Suprapubic skin (tissue), 4 donors: ENCODE measurements around the gene TPM4. TPM values are rescaled to one million over a fixed set of nuclear protein-coding genes. Genes with fewer than 3 reads are reported as not detected.

Experiments used
- DNase-seq, 2 donors: peaks; one replicate each; pipeline ENCODE4 v3.0.0-alpha.2; 2019; ENCODE audit warnings: low spot score in 2 of 2
- H3K27ac ChIP-seq: fragments of 200-600 bp; sonication (generic); one replicate; pipeline ENCODE4 v1.5.1; 2019
- H3K27me3 ChIP-seq: fragments of 200-600 bp; sonication (generic); one replicate; pipeline ENCODE4 v1.5.1; 2019
- H3K36me3 ChIP-seq: fragments of 200-600 bp; sonication (generic); one replicate; pipeline ENCODE4 v1.5.1; 2019
- H3K4me1 ChIP-seq: fragments of 200-600 bp; sonication (generic); one replicate; pipeline ENCODE4 v1.5.1; 2019
- H3K4me3 ChIP-seq: fragments of 200-600 bp; sonication (generic); one replicate; pipeline ENCODE4 v1.5.1; 2019; ENCODE audit warnings: mild to moderate bottlenecking
- H3K9me3 ChIP-seq: fragments of 200-600 bp; sonication (generic); one replicate; pipeline ENCODE4 v1.5.1; 2019
- CTCF ChIP-seq, 2 donors: fragments of 200-600 bp in 1 of 2; fragments of 450-650 bp in 1 of 2; sonication (generic) in 1 of 2; IDR thresholded peaks; one replicate each; pipeline ENCODE4 v1.5.1; 2016 to 2019; ENCODE audit warnings: antibody characterized with exemption in 2 of 2, mild to moderate bottlenecking in 1 of 2, moderate library complexity in 1 of 2
- EP300 ChIP-seq: sonication (generic); formaldehyde crosslinking; IDR thresholded peaks from one replicate; pipeline ENCODE4 v1.6.1; 2017; ENCODE audit warnings: antibody characterized with exemption
- POLR2A ChIP-seq, 2 donors: fragments of 450-650 bp; IDR thresholded peaks; one replicate each; pipeline ENCODE4 v1.6.1; 2017; ENCODE audit warnings: antibody characterized with exemption in 2 of 2, mild to moderate bottlenecking in 2 of 2, moderate library complexity in 2 of 2
- POLR2AphosphoS5 ChIP-seq, 3 donors: sonication (generic); formaldehyde crosslinking; IDR thresholded peaks; one replicate each; pipeline ENCODE4 v1.6.1; 2017; ENCODE audit warnings: antibody characterized with exemption in 3 of 3
- WGBS: methylation state at CpG from one replicate; pipeline ENCODE4 v1.1.5; 2018; 5-methylcytosine and 5-hydroxymethylcytosine counted together
- total RNA-seq, 4 donors: library from RNA; depleted of rRNA; stranded (reverse); fragments of >200 nt; gene quantifications; one replicate each; pipeline ENCODE4 v1.1.0, GENCODE V29; 2016

The TPM4 gene
- total RNA-seq, 4 donors from 2014 or later: 195 to 224 (median 205) TPM

GRCh38 chr19:16061943-16062342 is 14.4 kb upstream of the TPM4 start:
- 79% methylated on average over 4 of the region's 4 CpGs for WGBS
- Histone ChIP-seq H3K27ac (no peak overlapping the region), H3K4me1 (peaks cover 20% of the 10 kb centered on the region), H3K27me3 (no peaks in the 10 kb centered on the region), H3K4me3 (no peak overlapping the region), H3K36me3 (no peaks in the 10 kb centered on the region), H3K9me3 (peaks cover 5% of the 10 kb centered on the region)
- DNase-seq: no peak
- TF ChIP-seq CTCF (IDR thresholded peaks at IDR 0.05) (no peak), POLR2A (IDR thresholded peaks at IDR 0.05) (no peak), POLR2AphosphoS5 (IDR thresholded peaks at IDR 0.05) (no peak), EP300 (no peak)

DNA sequence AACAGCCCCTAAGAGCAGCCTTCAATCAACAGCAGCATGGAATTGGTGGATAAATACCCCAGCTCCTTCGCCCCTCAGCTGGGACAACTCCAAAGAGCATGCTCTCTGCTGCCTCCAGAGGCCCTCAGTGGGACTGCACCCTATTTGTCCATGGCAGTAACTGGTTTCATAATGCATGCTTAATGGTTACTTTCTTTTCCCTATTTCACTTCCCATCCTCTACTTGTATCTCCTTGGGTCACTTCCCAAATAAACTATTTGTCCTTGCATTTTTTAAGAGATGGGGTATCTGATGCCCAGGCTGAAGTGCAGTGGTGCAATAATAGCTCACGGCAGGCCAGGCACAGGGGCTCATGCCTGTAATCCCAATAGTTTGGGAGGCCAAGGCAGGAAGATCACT is 13.5 kb upstream of the TPM4 start:
- Histone ChIP-seq H3K4me1 (peaks cover 28% of the 10 kb centered on the region), H3K9me3 (no peaks in the 10 kb centered on the region), H3K4me3 (no peak overlapping the region), H3K27me3 (no peaks in the 10 kb centered on the region), H3K36me3 (no peaks in the 10 kb centered on the region), H3K27ac (no peak overlapping the region)
- peak in 1 of 2 donors; percentile 77 for DNase-seq
- 71% methylated on average over 2 of the region's 2 CpGs for WGBS
- TF ChIP-seq CTCF (IDR thresholded peaks at IDR 0.05) (peak; percentile 68 to 92), POLR2A (IDR thresholded peaks at IDR 0.05) (no peak), EP300 (no peak), POLR2AphosphoS5 (IDR thresholded peaks at IDR 0.05) (no peak)

DNA sequence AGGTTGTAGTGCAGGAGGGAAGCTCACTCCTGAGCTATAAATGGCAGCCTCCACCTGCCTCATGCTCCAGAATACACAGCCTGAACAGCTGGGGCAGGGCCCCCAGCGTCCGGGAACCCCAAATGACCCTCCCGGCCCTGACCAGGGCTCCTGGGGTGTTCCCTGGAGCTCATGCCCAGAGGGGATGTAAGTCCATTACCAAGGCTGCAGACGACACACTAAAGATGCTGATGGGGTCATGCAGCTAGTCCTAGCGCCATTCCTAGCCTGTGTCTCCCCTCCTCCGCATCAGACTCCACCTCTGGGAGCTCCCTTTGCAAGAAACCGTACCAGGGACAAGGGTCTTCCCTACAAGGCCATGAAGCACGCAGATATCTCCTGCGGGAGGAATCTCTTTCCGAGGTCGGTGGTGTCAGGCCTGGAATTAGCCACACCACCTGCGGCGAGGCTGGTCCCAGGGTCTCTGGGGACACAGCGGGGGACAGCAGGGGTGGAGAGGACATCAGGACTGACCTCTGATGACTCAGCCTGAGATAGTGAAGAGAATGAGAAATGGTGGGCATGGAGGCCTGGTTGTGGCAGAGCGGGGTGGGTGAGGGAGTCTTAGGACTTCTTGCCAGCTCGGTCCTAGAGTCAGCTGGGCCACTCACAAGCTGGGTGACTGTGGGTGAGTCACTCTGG is 11.9 kb upstream of the TPM4 start:
- DNase-seq: peak in 1 of 2 donors; percentile 63
- Histone ChIP-seq H3K4me3 (no peak overlapping the region), H3K36me3 (no peaks in the 10 kb centered on the region), H3K9me3 (no peaks in the 10 kb centered on the region), H3K27ac (peak overlapping the region; percentile 67), H3K4me1 (peaks cover 41% of the 10 kb centered on the region), H3K27me3 (no peaks in the 10 kb centered on the region)
- TF ChIP-seq CTCF (IDR thresholded peaks at IDR 0.05): no peak
- no peak for TF ChIP-seq POLR2AphosphoS5 (IDR thresholded peaks at IDR 0.05)
- no peak for TF ChIP-seq POLR2A (IDR thresholded peaks at IDR 0.05)
- no peak for TF ChIP-seq EP300
- WGBS: 86% methylated on average over 11 of the region's 16 CpGs

DNA sequence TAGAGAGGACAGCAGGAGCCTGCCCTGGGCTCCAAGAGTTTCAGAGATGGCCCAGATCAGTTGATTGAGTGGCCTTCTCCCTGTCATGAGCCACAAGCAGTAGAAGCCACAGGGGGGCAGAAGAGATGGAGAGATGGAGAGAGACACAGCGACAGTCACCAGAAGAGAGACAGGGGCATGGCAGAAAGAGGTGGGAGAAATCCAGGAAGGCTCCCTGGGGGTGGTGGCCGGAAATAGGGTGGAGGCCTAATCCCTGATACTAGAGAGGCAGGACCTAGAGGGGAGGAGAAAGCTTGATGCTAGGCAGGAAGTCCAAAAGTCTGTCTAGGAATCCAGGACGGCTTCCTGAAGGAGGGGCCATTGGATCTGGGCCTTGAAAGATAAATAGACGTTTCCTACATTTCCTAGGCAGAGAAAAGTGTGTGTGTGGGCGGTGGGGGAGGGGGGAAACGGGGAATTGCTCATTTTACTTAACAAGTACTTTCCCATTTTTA is 9.6 kb upstream of the TPM4 start:
- peak in 1 of 2 donors; percentile 66 for DNase-seq
- no peaks in the 10 kb centered on the region for H3K27me3 ChIP-seq
- TF ChIP-seq CTCF (IDR thresholded peaks at IDR 0.05): peak in 1 of 2 donors; percentile 6
- TF ChIP-seq POLR2A (IDR thresholded peaks at IDR 0.05): no peak
- peaks cover 63% of the 10 kb centered on the region for H3K4me1 ChIP-seq
- H3K9me3 ChIP-seq: no peaks in the 10 kb centered on the region
- WGBS: 44% methylated on average over 6 of the region's 6 CpGs
- H3K36me3 ChIP-seq: no peaks in the 10 kb centered on the region
- H3K4me3 ChIP-seq: peak overlapping the region; percentile 51
- peak overlapping the region; percentile 78 for H3K27ac ChIP-seq

DNA sequence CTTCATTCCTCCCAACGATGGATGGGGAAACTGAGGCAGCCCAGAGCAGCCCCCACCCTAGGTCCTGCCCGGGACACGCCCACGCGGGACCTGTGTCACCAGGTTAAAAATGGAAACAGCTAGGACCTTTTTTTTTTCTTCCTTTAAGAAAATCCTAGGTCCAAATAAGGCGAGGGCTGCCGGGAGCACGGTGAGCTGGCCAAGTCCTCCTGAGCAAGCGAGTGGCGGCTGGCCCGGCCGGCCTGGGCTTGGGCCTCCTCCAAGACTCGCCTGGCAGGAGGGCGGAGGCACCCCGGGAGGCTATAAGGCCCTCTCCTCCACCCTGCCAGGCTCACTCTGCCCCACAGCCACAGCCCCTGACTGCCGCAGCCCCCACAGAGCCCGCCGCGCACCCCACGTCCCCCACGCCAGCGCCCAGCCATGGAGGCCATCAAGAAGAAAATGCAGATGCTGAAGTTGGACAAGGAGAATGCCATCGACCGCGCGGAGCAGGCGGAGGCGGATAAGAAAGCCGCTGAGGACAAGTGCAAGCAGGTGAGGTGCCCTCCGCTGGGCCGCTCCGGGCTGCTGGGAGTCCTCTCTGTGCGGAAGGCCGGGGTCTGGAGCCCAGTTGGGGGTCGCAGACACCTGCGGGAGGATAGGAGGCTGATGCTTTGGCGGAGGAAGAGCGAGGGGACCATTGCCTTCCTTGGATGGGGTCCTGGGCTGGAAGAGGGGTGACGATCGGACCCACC is 8.9 kb upstream of the TPM4 start:
- Histone ChIP-seq H3K4me1 (peaks cover 66% of the 10 kb centered on the region), H3K27ac (peak overlapping the region; percentile 78), H3K36me3 (no peaks in the 10 kb centered on the region), H3K27me3 (no peaks in the 10 kb centered on the region), H3K4me3 (peak overlapping the region; percentile 51), H3K9me3 (no peaks in the 10 kb centered on the region)
- TF ChIP-seq EP300 (no peak), CTCF (IDR thresholded peaks at IDR 0.05) (no peak), POLR2AphosphoS5 (IDR thresholded peaks at IDR 0.05) (peak in 1 of 3 donors; percentile 24), POLR2A (IDR thresholded peaks at IDR 0.05) (no peak)
- DNase-seq: peak in 1 of 2 donors; percentile 86
- WGBS: 50% methylated on average over 29 of the region's 40 CpGs
